HEK293 (cell line): Measurements from ENCODE around the gene PLCH2.

Source experiments
- CTCF ChIA-PET: fragments of 350-600 bp; formaldehyde crosslinking; extraction: SDS; loops from one replicate; lab custom pipeline; 2021; ENCODE audit warnings: antibody characterized with exemption; lab: Yijun Ruan, JAX
- POLR2A ChIA-PET: fragments of 300-600 bp; formaldehyde crosslinking; extraction: SDS; loops from one replicate; lab custom pipeline; 2020; ENCODE audit warnings: antibody characterized with exemption, inconsistent platforms; lab: Yijun Ruan, JAX
- H3K27ac ChIP-seq: fragments of 200-500 bp; sonication (Bioruptor generic); 2 replicates; pipeline ENCODE4 v1.5.1; 2014; ENCODE audit warnings: low read depth, low read length, control low read depth, inconsistent platforms; ENCODE audit errors: extremely low read depth
- H3K36me3 ChIP-seq, 2 experiments: fragments of 200-500 bp in 1 of 2; sonication (Bioruptor generic) in 1 of 2; 1 replicate in 1 of 2; 2 replicates in 1 of 2; pipeline ENCODE4 v1.5.1; 2014 to 2017; ENCODE audit warnings: inconsistent platforms in 2 of 2, low read length in 2 of 2; ENCODE audit not compliant: control insufficient read depth in 2 of 2, insufficient read depth in 1 of 2
- H3K4me1 ChIP-seq: fragments of 200-500 bp; sonication (Bioruptor generic); 2 replicates; pipeline ENCODE4 v1.5.1; 2014; ENCODE audit warnings: mild to moderate bottlenecking, low read length, inconsistent platforms; ENCODE audit not compliant: control insufficient read depth, insufficient read depth
- H3K4me3 ChIP-seq: 2 replicates; pipeline ENCODE4 v1.5.1; 2011; ENCODE audit warnings: low read depth, mild to moderate bottlenecking, control low read depth, low read length, moderate library complexity
- H3K9me3 ChIP-seq: fragments of 200-500 bp; sonication (Bioruptor generic); 2 replicates; pipeline ENCODE4 v1.5.1; 2014; ENCODE audit warnings: low read depth, low read length, inconsistent platforms; ENCODE audit not compliant: control insufficient read depth, insufficient read depth
- GLI4 ChIP-seq: fragments of 450-650 bp; formaldehyde crosslinking; IDR thresholded peaks from 2 replicates; pipeline ENCODE4 v1.5.1; 2016; ENCODE audit warnings: missing biosample characterization, missing genetic modification characterization
- PATZ1 ChIP-seq: fragments of 450-650 bp; formaldehyde crosslinking; IDR thresholded peaks from 2 replicates; pipeline ENCODE4 v1.5.1; 2016; ENCODE audit warnings: missing biosample characterization, missing genetic modification characterization
- PRDM1 ChIP-seq: fragments of 450-650 bp; formaldehyde crosslinking; IDR thresholded peaks from 2 replicates; pipeline ENCODE4; 2016; ENCODE audit warnings: missing biosample characterization, missing genetic modification characterization
- PRDM2 ChIP-seq: fragments of 450-650 bp; formaldehyde crosslinking; IDR thresholded peaks from 2 replicates; pipeline ENCODE4 v1.5.1; 2016; ENCODE audit warnings: missing biosample characterization, missing genetic modification characterization, borderline replicate concordance
- ZBTB17 ChIP-seq: fragments of 450-650 bp; formaldehyde crosslinking; IDR thresholded peaks from 2 replicates; pipeline ENCODE4 v1.5.1; 2016; ENCODE audit warnings: missing biosample characterization, missing genetic modification characterization
- ZBTB48 ChIP-seq: fragments of 450-650 bp; formaldehyde crosslinking; IDR thresholded peaks from 2 replicates; pipeline ENCODE4 v1.5.1; 2016; ENCODE audit warnings: missing biosample characterization, missing genetic modification characterization
- ZFP37 ChIP-seq: fragments of 450-650 bp; formaldehyde crosslinking; IDR thresholded peaks from 2 replicates; pipeline ENCODE4 v1.5.1; 2016; ENCODE audit warnings: missing biosample characterization, missing genetic modification characterization
- ZNF175 ChIP-seq: fragments of 450-650 bp; formaldehyde crosslinking; IDR thresholded peaks from 2 replicates; pipeline ENCODE4 v1.5.1; 2016; ENCODE audit warnings: missing biosample characterization, missing genetic modification characterization
- ZNF510 ChIP-seq: fragments of 450-650 bp; formaldehyde crosslinking; IDR thresholded peaks from 2 replicates; pipeline ENCODE4 v1.5.1; 2018; ENCODE audit warnings: mild to moderate bottlenecking, missing genetic modification characterization, missing biosample characterization; ENCODE audit not compliant: insufficient replicate concordance
- ZNF514 ChIP-seq: fragments of 450-650 bp; formaldehyde crosslinking; IDR thresholded peaks from 2 replicates; pipeline ENCODE4 v1.5.1; 2016; ENCODE audit warnings: missing biosample characterization, missing genetic modification characterization
- ZNF518A ChIP-seq: fragments of 450-650 bp; formaldehyde crosslinking; conservative IDR thresholded peaks from 2 replicates; pipeline ENCODE4 v1.5.1; 2016; ENCODE audit warnings: low read depth, missing biosample characterization, missing genetic modification characterization
- ZNF610 ChIP-seq: fragments of 450-650 bp; formaldehyde crosslinking; IDR thresholded peaks from 2 replicates; pipeline ENCODE4 v1.5.1; 2016; ENCODE audit warnings: missing biosample characterization, missing genetic modification characterization, borderline replicate concordance
- ZNF629 ChIP-seq: fragments of 450-650 bp; formaldehyde crosslinking; IDR thresholded peaks from 2 replicates; pipeline ENCODE4 v1.5.1; 2017; ENCODE audit warnings: missing biosample characterization, missing genetic modification characterization
- ZXDB ChIP-seq: fragments of 450-650 bp; formaldehyde crosslinking; IDR thresholded peaks from 2 replicates; pipeline ENCODE4 v1.5.1; 2016; ENCODE audit warnings: missing biosample characterization, missing genetic modification characterization

PLCH2 gene

GRCh38 chr1:2445162-2445822 is 30.8 kb upstream of the PLCH2 start (continued):
- TF ChIP-seq ZNF518A (tag by site-specific recombination) (no peak), PRDM1 (tag by site-specific recombination) (no peak)

GRCh38 chr1:2445823-2446215 is 30.3 kb upstream of the PLCH2 start:
- Histone ChIP-seq H3K9me3 (no peaks in the 10 kb centered on the region), H3K4me3 (no peak overlapping the region), H3K36me3 (no peaks in the 10 kb centered on the region), H3K4me1 (no peaks in the 10 kb centered on the region), H3K27ac (no peak overlapping the region)
- TF ChIP-seq PRDM2 (no peak), ZBTB48 (tag by site-specific recombination) (no peak), ZBTB17 (tag by site-specific recombination) (no peak), ZNF514 (no peak), ZXDB (tag by site-specific recombination) (no peak), ZNF175 (tag by site-specific recombination) (no peak), ZNF610 (tag by site-specific recombination) (no peak), ZNF510 (no peak), ZNF629 (no peak), GLI4 (tag by site-specific recombination) (no peak), ZFP37 (tag by site-specific recombination) (no peak), PATZ1 (no peak)
- CTCF ChIA-PET, result interaction anchor here (0.6 to 1.2 kb wide), 3 partner anchors 31 to 173 kb away, joined by 3 to 5 read pairs (median 3); no protein-coding TSS in a partner anchor
- POLR2A ChIA-PET, result no interaction called here
